ENCODE measurements around the gene YY1.

Gene YY1

DNA sequence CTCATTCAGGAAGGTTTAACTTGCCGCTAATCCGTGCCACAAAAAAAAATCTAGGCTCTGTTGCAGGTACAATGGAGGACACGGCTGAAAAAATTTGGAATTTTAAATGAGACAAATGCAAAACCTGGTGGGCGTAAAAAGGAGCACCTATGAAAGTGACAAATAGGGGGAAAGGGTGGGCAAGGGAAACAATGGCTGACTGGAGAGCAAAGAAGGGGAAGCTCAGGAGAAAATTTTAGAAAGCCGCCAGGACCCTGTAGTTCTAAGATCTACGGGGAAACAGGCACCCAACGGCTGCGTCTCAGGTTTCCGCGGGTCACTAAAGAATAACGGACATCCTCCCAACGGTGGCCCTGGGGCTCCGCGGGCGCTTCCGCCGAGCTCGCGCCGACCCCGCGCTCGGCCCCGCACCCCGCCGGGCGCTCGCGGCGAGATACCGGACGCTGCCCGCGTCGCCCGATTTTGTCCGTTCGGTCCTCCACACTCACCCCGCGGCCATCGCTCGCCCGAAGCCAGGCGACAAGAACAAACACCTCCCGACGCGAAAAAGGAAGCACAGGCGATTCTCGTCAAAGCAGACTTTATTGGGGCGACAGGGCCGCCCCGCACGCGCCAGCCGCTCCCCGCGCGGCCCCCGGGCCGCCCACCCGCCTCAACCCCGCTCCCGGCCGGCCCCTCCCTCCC is 1.1 kb upstream of the YY1 start (continued):
- TF ChIP-seq ZNF629 (tag by site-specific recombination; IDR thresholded peaks at IDR 0.05): 0 out of 2 replicates have a peak, but pooled peaks have one; percentile 11
- TF ChIP-seq, protein P1, sequence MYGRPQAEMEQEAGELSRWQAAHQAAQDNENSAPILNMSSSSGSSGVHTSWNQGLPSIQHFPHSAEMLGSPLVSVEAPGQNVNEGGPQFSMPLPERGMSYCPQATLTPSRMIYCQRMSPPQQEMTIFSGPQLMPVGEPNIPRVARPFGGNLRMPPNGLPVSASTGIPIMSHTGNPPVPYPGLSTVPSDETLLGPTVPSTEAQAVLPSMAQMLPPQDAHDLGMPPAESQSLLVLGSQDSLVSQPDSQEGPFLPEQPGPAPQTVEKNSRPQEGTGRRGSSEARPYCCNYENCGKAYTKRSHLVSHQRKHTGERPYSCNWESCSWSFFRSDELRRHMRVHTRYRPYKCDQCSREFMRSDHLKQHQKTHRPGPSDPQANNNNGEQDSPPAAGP (tag by site-specific recombination; IDR thresholded peaks at IDR 0.05): no peak
- TF ChIP-seq ZNF391 (tag by site-specific recombination; IDR thresholded peaks at IDR 0.05; ENCODE audit: borderline replicate concordance, low read depth): no peak
- TF ChIP-seq ZNF571 (tag by site-specific recombination; IDR thresholded peaks at IDR 0.05): no peak
- TF ChIP-seq ZNF335 (tag by site-specific recombination; conservative IDR thresholded peaks at IDR 0.05): peak; percentile 84
- peak; percentile 2 for TF ChIP-seq ZFHX2 (tag by site-specific recombination; conservative IDR thresholded peaks at IDR 0.05)
- no peak for TF ChIP-seq ZNF529 (tag by site-specific recombination; IDR thresholded peaks at IDR 0.05; ENCODE audit: insufficient replicate concordance)
- no peak for TF ChIP-seq OSR2 (tag by site-specific recombination; IDR thresholded peaks at IDR 0.05)
- TF ChIP-seq ZNF426 (tag by site-specific recombination; IDR thresholded peaks at IDR 0.05): no peak
- no peak for TF ChIP-seq ZNF23 (tag by site-specific recombination; IDR thresholded peaks at IDR 0.05; ENCODE audit: borderline replicate concordance)
- no peak for TF ChIP-seq ZNF501 (tag by site-specific recombination; IDR thresholded peaks at IDR 0.05)
- no peak for TF ChIP-seq ZNF10 (tag by site-specific recombination; IDR thresholded peaks at IDR 0.05)
- TF ChIP-seq, protein P2, sequence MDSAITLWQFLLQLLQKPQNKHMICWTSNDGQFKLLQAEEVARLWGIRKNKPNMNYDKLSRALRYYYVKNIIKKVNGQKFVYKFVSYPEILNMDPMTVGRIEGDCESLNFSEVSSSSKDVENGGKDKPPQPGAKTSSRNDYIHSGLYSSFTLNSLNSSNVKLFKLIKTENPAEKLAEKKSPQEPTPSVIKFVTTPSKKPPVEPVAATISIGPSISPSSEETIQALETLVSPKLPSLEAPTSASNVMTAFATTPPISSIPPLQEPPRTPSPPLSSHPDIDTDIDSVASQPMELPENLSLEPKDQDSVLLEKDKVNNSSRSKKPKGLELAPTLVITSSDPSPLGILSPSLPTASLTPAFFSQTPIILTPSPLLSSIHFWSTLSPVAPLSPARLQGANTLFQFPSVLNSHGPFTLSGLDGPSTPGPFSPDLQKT (IDR thresholded peaks at IDR 0.05; ENCODE audit: borderline replicate concordance, low read depth, low read length): no peak
- 0 out of 2 replicates have a peak, but pooled peaks have one; percentile 10 for TF ChIP-seq ZNF184 (tag by site-specific recombination; IDR thresholded peaks at IDR 0.05)
- TF ChIP-seq KLF7 (tag by site-specific recombination; IDR thresholded peaks at IDR 0.05; ENCODE audit: borderline replicate concordance): no peak
- no peak for TF ChIP-seq ZNF707 (tag by site-specific recombination; IDR thresholded peaks at IDR 0.05)
- no peak for TF ChIP-seq ZNF24 (tag by site-specific recombination; IDR thresholded peaks at IDR 0.05)
- TF ChIP-seq ZNF530 (tag by site-specific recombination; IDR thresholded peaks at IDR 0.05; ENCODE audit: low read depth): no peak
- TF ChIP-seq ZBTB8A (tag by site-specific recombination; IDR thresholded peaks at IDR 0.05): peak; percentile 64
- no peak for TF ChIP-seq OVOL3 (tag by site-specific recombination; IDR thresholded peaks at IDR 0.05)
- TF ChIP-seq REPIN1 (tag by site-specific recombination; IDR thresholded peaks at IDR 0.05; ENCODE audit: low read depth): no peak
- TF ChIP-seq, protein P3, sequence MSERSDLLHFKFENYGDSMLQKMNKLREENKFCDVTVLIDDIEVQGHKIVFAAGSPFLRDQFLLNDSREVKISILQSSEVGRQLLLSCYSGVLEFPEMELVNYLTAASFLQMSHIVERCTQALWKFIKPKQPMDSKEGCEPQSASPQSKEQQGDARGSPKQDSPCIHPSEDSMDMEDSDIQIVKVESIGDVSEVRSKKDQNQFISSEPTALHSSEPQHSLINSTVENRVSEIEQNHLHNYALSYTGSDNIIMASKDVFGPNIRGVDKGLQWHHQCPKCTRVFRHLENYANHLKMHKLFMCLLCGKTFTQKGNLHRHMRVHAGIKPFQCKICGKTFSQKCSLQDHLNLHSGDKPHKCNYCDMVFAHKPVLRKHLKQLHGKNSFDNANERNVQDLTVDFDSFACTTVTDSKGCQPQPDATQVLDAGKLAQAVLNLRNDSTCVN (tag by site-specific recombination; optimal IDR thresholded peaks at IDR 0.05): peak; percentile 70
- no peak; the same call in 1 of the 2 replicates for TF ChIP-seq SP7 (tag by site-specific recombination; IDR thresholded peaks at IDR 0.05)
- TF ChIP-seq ZNF660 (tag by site-specific recombination; IDR thresholded peaks at IDR 0.05): peak; percentile 66
- TF ChIP-seq, protein P4, sequence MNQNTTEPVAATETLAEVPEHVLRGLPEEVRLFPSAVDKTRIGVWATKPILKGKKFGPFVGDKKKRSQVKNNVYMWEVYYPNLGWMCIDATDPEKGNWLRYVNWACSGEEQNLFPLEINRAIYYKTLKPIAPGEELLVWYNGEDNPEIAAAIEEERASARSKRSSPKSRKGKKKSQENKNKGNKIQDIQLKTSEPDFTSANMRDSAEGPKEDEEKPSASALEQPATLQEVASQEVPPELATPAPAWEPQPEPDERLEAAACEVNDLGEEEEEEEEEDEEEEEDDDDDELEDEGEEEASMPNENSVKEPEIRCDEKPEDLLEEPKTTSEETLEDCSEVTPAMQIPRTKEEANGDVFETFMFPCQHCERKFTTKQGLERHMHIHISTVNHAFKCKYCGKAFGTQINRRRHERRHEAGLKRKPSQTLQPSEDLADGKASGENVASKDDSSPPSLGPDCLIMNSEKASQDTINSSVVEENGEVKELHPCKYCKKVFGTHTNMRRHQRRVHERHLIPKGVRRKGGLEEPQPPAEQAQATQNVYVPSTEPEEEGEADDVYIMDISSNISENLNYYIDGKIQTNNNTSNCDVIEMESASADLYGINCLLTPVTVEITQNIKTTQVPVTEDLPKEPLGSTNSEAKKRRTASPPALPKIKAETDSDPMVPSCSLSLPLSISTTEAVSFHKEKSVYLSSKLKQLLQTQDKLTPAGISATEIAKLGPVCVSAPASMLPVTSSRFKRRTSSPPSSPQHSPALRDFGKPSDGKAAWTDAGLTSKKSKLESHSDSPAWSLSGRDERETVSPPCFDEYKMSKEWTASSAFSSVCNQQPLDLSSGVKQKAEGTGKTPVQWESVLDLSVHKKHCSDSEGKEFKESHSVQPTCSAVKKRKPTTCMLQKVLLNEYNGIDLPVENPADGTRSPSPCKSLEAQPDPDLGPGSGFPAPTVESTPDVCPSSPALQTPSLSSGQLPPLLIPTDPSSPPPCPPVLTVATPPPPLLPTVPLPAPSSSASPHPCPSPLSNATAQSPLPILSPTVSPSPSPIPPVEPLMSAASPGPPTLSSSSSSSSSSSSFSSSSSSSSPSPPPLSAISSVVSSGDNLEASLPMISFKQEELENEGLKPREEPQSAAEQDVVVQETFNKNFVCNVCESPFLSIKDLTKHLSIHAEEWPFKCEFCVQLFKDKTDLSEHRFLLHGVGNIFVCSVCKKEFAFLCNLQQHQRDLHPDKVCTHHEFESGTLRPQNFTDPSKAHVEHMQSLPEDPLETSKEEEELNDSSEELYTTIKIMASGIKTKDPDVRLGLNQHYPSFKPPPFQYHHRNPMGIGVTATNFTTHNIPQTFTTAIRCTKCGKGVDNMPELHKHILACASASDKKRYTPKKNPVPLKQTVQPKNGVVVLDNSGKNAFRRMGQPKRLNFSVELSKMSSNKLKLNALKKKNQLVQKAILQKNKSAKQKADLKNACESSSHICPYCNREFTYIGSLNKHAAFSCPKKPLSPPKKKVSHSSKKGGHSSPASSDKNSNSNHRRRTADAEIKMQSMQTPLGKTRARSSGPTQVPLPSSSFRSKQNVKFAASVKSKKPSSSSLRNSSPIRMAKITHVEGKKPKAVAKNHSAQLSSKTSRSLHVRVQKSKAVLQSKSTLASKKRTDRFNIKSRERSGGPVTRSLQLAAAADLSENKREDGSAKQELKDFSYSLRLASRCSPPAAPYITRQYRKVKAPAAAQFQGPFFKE (tag by site-specific recombination; IDR thresholded peaks at IDR 0.05; ENCODE audit: borderline replicate concordance): no peak
- no peak for TF ChIP-seq ZNF311 (tag by site-specific recombination; IDR thresholded peaks at IDR 0.05; ENCODE audit: borderline replicate concordance)
- TF ChIP-seq, protein P5, sequence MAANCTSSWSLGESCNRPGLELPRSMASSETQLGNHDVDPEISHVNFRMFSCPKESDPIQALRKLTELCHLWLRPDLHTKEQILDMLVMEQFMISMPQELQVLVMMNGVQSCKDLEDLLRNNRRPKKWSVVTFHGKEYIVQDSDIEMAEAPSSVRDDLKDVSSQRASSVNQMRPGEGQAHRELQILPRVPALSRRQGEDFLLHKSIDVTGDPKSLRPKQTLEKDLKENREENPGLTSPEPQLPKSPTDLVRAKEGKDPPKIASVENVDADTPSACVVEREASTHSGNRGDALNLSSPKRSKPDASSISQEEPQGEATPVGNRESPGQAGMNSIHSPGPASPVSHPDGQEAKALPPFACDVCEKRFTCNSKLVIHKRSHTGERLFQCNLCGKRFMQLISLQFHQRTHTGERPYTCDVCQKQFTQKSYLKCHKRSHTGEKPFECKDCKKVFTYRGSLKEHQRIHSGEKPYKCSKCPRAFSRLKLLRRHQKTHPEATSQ (tag by site-specific recombination; IDR thresholded peaks at IDR 0.05): no peak
- TF ChIP-seq ZNF19 (tag by site-specific recombination; IDR thresholded peaks at IDR 0.05; ENCODE audit: low read depth): no peak
- no peak for TF ChIP-seq ZNF664 (tag by site-specific recombination; IDR thresholded peaks at IDR 0.05)

All from HEK293 (cell line).